Measurements from ENCODE around the gene ZNF415.

DNA sequence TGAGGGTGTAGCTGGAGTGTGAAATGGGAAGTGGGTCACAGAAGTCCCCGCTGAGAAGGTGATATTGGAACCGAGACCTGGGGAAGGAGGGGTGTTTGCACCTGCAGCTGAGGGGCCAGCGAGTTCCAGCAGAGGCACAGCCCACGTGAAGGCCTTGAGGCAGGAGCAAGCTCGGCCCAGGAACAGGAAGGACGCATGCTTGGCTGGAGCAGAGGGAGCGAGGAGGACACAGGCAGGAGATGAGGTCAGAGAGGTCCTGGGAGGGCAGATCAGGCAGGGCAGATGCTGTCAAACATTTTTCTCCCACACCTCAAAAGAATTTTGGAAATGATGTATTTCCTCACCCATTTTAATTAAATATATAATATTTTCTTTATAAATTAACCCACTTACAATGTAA, 9.3 kb downstream of the ZNF415 start:
- TF ChIP-seq EZH2 (IDR thresholded peaks at IDR 0.05; ENCODE audit: borderline replicate concordance, low read depth, low read length, severe bottlenecking) = no peak
- TF ChIP-seq, protein P1, sequence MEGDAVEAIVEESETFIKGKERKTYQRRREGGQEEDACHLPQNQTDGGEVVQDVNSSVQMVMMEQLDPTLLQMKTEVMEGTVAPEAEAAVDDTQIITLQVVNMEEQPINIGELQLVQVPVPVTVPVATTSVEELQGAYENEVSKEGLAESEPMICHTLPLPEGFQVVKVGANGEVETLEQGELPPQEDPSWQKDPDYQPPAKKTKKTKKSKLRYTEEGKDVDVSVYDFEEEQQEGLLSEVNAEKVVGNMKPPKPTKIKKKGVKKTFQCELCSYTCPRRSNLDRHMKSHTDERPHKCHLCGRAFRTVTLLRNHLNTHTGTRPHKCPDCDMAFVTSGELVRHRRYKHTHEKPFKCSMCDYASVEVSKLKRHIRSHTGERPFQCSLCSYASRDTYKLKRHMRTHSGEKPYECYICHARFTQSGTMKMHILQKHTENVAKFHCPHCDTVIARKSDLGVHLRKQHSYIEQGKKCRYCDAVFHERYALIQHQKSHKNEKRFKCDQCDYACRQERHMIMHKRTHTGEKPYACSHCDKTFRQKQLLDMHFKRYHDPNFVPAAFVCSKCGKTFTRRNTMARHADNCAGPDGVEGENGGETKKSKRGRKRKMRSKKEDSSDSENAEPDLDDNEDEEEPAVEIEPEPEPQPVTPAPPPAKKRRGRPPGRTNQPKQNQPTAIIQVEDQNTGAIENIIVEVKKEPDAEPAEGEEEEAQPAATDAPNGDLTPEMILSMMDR (IDR thresholded peaks at IDR 0.05; ENCODE audit: borderline replicate concordance, extremely low read depth, low read length, poor library complexity, severe bottlenecking) = no peak
